ENCODE data around the gene TACC2. TPM values are rescaled to one million over a fixed set of nuclear protein-coding genes. Genes with fewer than 3 reads are reported as not detected.

Gene TACC2
- total and polyA plus RNA-seq, 4 donors, result 43.3 to 309 (median 127) TPM

GRCh38 chr10:122204691-122205489 is 215.9 kb downstream of the TACC2 start:
- Histone ChIP-seq H3K36me3 (ENCODE audit: control insufficient read depth in 4 of 4, insufficient read depth in 4 of 4, low read length in 4 of 4) (peaks cover 0 to 12% (median 0%) of the 10 kb centered on the region in 4 donors), H3K4me3 (no peak overlapping the region), H3K4me1 (ENCODE audit: control insufficient read depth in 5 of 5, insufficient read depth in 5 of 5, low read length in 5 of 5) (peaks cover 0 to 9% (median 0%) of the 10 kb centered on the region in 5 donors), H3K9me3 (ENCODE audit: control insufficient read depth in 4 of 4, insufficient read depth in 3 of 4, low read length in 3 of 4) (no peaks in the 10 kb centered on the region), H3K9ac (ENCODE audit: insufficient read depth in 1 of 2, low read length in 2 of 2) (no peak overlapping the region), H3K27ac (ENCODE audit: low read depth in 1 of 2, low read length in 1 of 2) (no peak overlapping the region), H3K27me3 (ENCODE audit: control insufficient read depth in 3 of 3, insufficient read depth in 3 of 3, low read length in 2 of 3) (no peaks in the 10 kb centered on the region)
- WGBS, 2 donors, result 83 to 89% methylated on average over 15 of the region's 15 CpGs
- DNase-seq (no peak), ATAC-seq (ENCODE audit: insufficient read depth, low FRiP score) (no peak)
- no peak for TF ChIP-seq CTCF (IDR thresholded peaks at IDR 0.05; ENCODE audit: control extremely low read depth, extremely low read depth)

GRCh38 chr10:122206471-122207065 is 217.6 kb downstream of the TACC2 start:
- no peak overlapping the region for H3K27ac ChIP-seq (ENCODE audit: low read depth in 1 of 2, low read length in 1 of 2)
- TF ChIP-seq CTCF (IDR thresholded peaks at IDR 0.05; ENCODE audit: control extremely low read depth, extremely low read depth), result no peak
- H3K27me3 ChIP-seq (ENCODE audit: control insufficient read depth in 3 of 3, insufficient read depth in 3 of 3, low read length in 2 of 3), result no peaks in the 10 kb centered on the region
- no peak for ATAC-seq (ENCODE audit: insufficient read depth, low FRiP score)
- H3K36me3 ChIP-seq (ENCODE audit: control insufficient read depth in 4 of 4, insufficient read depth in 4 of 4, low read length in 4 of 4), result peaks cover 0 to 17% (median 5%) of the 10 kb centered on the region in 4 donors
- H3K4me3 ChIP-seq, result no peak overlapping the region
- H3K9me3 ChIP-seq (ENCODE audit: control insufficient read depth in 4 of 4, insufficient read depth in 3 of 4, low read length in 3 of 4), result no peaks in the 10 kb centered on the region
- WGBS, 2 donors, result 93 to 95% methylated on average over 6 of the region's 6 CpGs
- no peak overlapping the region for H3K9ac ChIP-seq (ENCODE audit: insufficient read depth in 1 of 2, low read length in 2 of 2)
- DNase-seq, result no peak
- H3K4me1 ChIP-seq (ENCODE audit: control insufficient read depth in 5 of 5, insufficient read depth in 5 of 5, low read length in 5 of 5), result peaks cover 0 to 9% (median 0%) of the 10 kb centered on the region in 5 donors

GRCh38 chr10:122207163-122207562 is 218.2 kb downstream of the TACC2 start:
- no peaks in the 10 kb centered on the region for H3K9me3 ChIP-seq (ENCODE audit: control insufficient read depth in 4 of 4, insufficient read depth in 3 of 4, low read length in 3 of 4)
- H3K9ac ChIP-seq (ENCODE audit: insufficient read depth in 1 of 2, low read length in 2 of 2), result no peak overlapping the region
- peaks cover 0 to 18% (median 6%) of the 10 kb centered on the region in 4 donors for H3K36me3 ChIP-seq (ENCODE audit: control insufficient read depth in 4 of 4, insufficient read depth in 4 of 4, low read length in 4 of 4)
- WGBS, 2 donors, result 93 to 98% methylated on average over 6 of the region's 6 CpGs
- peaks cover 0 to 9% (median 0%) of the 10 kb centered on the region in 5 donors for H3K4me1 ChIP-seq (ENCODE audit: control insufficient read depth in 5 of 5, insufficient read depth in 5 of 5, low read length in 5 of 5)
- DNase-seq (no peak), ATAC-seq (ENCODE audit: insufficient read depth, low FRiP score) (no peak)
- H3K27me3 ChIP-seq (ENCODE audit: control insufficient read depth in 3 of 3, insufficient read depth in 3 of 3, low read length in 2 of 3), result no peaks in the 10 kb centered on the region
- no peak for TF ChIP-seq CTCF (IDR thresholded peaks at IDR 0.05; ENCODE audit: control extremely low read depth, extremely low read depth)
- H3K27ac ChIP-seq (ENCODE audit: low read depth in 1 of 2, low read length in 1 of 2), result no peak overlapping the region
- no peak overlapping the region for H3K4me3 ChIP-seq

All from lung (tissue), 12 donors.